CD4-positive, alpha-beta T cell (primary cell): ENCODE data around the gene MYO1E. TPM values are rescaled to one million over a fixed set of nuclear protein-coding genes. Genes with fewer than 3 reads are reported as not detected.
"Not testable (repeated sequence)": the region's sequence is repeated elsewhere in the genome, so short reads cannot be mapped to it uniquely, and the experiment has no call there.

ENCODE experiments used
- ATAC-seq: fragments of 200-7000 bp; cut with Tn5 transposase; one replicate; pipeline ENCODE4 v1.10.0; 2022; ENCODE audit warnings: mild to moderate bottlenecking; ENCODE audit not compliant: poor library complexity
- CTCF ChIA-PET: fragments of 350-600 bp; sonication (Branson Sonifier 250); formaldehyde crosslinking; loops from one replicate; lab custom pipeline; 2021; ENCODE audit warnings: antibody characterized with exemption, inconsistent platforms; lab: Charles Lee
- POLR2A ChIA-PET: fragments of 350-600 bp; sonication (Branson Sonifier 250); formaldehyde crosslinking; loops from one replicate; lab custom pipeline; 2021; ENCODE audit warnings: antibody characterized with exemption, inconsistent platforms; lab: Charles Lee
- DNase-seq, 14 experiments: peaks; one replicate each; pipeline ENCODE4 v3.0.0-alpha.2; 2013 to 2020; ENCODE audit warnings: mixed read lengths in 2 of 14
- H3K27ac ChIP-seq, 2 donors: one replicate each; pipeline versions ENCODE4 v1.5.1 to v1.7.0; 2013; ENCODE audit warnings: low read length in 2 of 2, low read depth in 1 of 2, mild to moderate bottlenecking in 1 of 2
- H3K27me3 ChIP-seq, 2 experiments: 1 replicate in 1 of 2; 2 replicates in 1 of 2; pipeline versions ENCODE4 v1.6.1 to v1.7.0; 2013; ENCODE audit warnings: low read length in 2 of 2, control low read depth in 1 of 2, mild to moderate bottlenecking in 1 of 2, moderate library complexity in 1 of 2; ENCODE audit not compliant: insufficient read depth in 2 of 2, control insufficient read depth in 1 of 2
- H3K36me3 ChIP-seq: one replicate; pipeline ENCODE4 v1.6.1; 2013; ENCODE audit warnings: low read length, control low read depth; ENCODE audit not compliant: insufficient read depth
- H3K4me1 ChIP-seq: one replicate; pipeline ENCODE4 v1.6.1; 2013; ENCODE audit warnings: low read length, control low read depth; ENCODE audit not compliant: insufficient read depth
- H3K4me3 ChIP-seq: one replicate; pipeline ENCODE4 v1.5.1; 2013; ENCODE audit warnings: mild to moderate bottlenecking, low read length, moderate library complexity
- H3K9me3 ChIP-seq, 2 experiments: 1 replicate in 1 of 2; 2 replicates in 1 of 2; pipeline versions ENCODE4 v1.6.1 to v1.7.0; 2013; ENCODE audit warnings: low read length in 2 of 2, mild to moderate bottlenecking in 2 of 2, control low read depth in 1 of 2, moderate library complexity in 1 of 2; ENCODE audit not compliant: control insufficient read depth in 1 of 2, insufficient read depth in 1 of 2
- H3K27ac Mint-ChIP-seq: one replicate; pipeline ENCODE4 v1.8.0; 2020; ENCODE audit warnings: mixed read lengths
- H3K27me3 Mint-ChIP-seq: one replicate; pipeline ENCODE4 v1.8.0; 2021; ENCODE audit warnings: mixed read lengths
- H3K36me3 Mint-ChIP-seq: one replicate; pipeline ENCODE4 v1.8.0; 2021; ENCODE audit warnings: low read depth, mixed read lengths
- H3K4me1 Mint-ChIP-seq: one replicate; pipeline ENCODE4 v1.8.0; 2021; ENCODE audit warnings: low read depth, mixed read lengths
- H3K4me3 Mint-ChIP-seq: one replicate; pipeline ENCODE4 v1.8.0; 2020; ENCODE audit warnings: mild to moderate bottlenecking, mixed read lengths
- H3K9me3 Mint-ChIP-seq: one replicate; pipeline ENCODE4 v1.8.0; 2020; ENCODE audit warnings: mixed read lengths
- CTCF ChIP-seq: fragments of 200-600 bp; IDR thresholded peaks from one replicate; pipeline ENCODE4 v1.8.0; 2022; ENCODE audit warnings: antibody characterized with exemption, mild to moderate bottlenecking
- intact Hi-C, 2 experiments: fragments of 100-400 bp; cut with DNase I in 1 of 2; cut with micrococcal nuclease in 1 of 2; formaldehyde crosslinking; loops; one replicate each; pipeline versions ENCODE4 v1.15.1 to v1.9.0; 2023 to 2025; cut with DNase I, micrococcal nuclease
- total RNA-seq, 174 experiments: library from RNA in 2 of 174; stranded (reverse) in 2 of 174; gene quantifications; one replicate each; pipeline ENCODE4 v1.2.3 and lab custom pipeline; 2021 to 2026

Gene MYO1E
- total RNA-seq, 2 experiments from 2014 or later, result 0.59 to 0.63 TPM

DNA sequence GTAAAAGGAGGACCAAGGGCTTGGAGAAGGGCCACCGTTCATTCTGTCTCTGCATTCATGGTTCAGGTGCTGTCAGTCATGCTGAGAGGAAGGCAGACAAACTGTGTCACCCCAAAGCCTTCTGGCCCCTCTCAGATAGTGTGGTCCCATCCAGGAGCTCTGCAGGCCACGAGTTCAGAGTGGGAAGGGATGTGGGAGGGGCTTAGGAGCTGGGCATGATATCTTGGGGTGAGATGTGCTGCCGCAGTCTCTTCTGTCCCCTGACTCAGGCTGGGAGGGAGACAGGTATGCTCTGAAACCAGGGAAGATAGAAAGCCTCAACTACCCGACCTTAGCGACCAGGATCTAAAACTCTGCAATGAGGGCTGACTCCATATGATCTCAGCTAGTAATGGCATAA, 19.6 kb upstream of the MYO1E start:
- no peak overlapping the region for H3K4me3 Mint-ChIP-seq
- CTCF ChIA-PET, result no interaction called here
- ATAC-seq (no peak), DNase-seq (no peak)
- no peaks in the 10 kb centered on the region for H3K36me3 ChIP-seq
- intact Hi-C loops, result no loop called here
- no peak overlapping the region for H3K27ac Mint-ChIP-seq
- POLR2A ChIA-PET, result no interaction called here
- no peaks in the 10 kb centered on the region for H3K4me1 ChIP-seq
- H3K4me1 Mint-ChIP-seq, result no peaks in the 10 kb centered on the region
- no peaks in the 10 kb centered on the region for H3K27me3 ChIP-seq
- TF ChIP-seq CTCF, result no peak
- no peaks in the 10 kb centered on the region for H3K9me3 Mint-ChIP-seq
- no peaks in the 10 kb centered on the region for H3K9me3 ChIP-seq
- H3K27me3 Mint-ChIP-seq, result peaks cover 9% of the 10 kb centered on the region
- no peaks in the 10 kb centered on the region for H3K36me3 Mint-ChIP-seq
- H3K27ac ChIP-seq, result no peak overlapping the region
- H3K4me3 ChIP-seq, result no peak overlapping the region

DNA sequence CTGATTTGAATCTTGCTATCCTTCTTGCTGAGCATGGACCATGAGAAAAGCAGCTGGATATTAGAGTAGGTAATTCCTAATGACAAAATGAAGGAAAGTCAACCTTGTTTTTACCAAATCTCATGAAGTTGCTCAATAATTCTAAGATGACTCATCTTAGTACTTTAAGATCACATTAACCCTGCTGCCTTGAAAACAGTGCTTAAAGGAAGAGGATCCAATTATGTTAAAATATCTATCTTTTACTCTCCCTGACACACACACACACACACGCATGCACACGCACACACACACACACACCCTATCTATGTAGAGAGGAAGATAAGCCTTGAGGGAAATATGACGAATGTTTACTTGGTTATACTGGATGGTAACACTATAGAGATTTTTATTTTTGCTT, 16.0 kb upstream of the MYO1E start:
- TF ChIP-seq CTCF, result no peak
- Mint-ChIP-seq H3K4me3 (no peak overlapping the region), H3K4me1 (no peaks in the 10 kb centered on the region), H3K27me3 (peaks cover 4% of the 10 kb centered on the region), H3K36me3 (no peaks in the 10 kb centered on the region), H3K27ac (no peak overlapping the region), H3K9me3 (no peaks in the 10 kb centered on the region)
- ChIA-PET CTCF (interaction anchor here (0.7 to 1.2 kb wide), 2 partner anchors 8 to 117 kb away, joined by 4 to 5 read pairs; no protein-coding TSS in a partner anchor), POLR2A (no interaction called here)
- Histone ChIP-seq H3K9me3 (no peaks in the 10 kb centered on the region), H3K4me1 (no peaks in the 10 kb centered on the region), H3K27ac (no peak overlapping the region), H3K4me3 (no peak overlapping the region), H3K27me3 (no peaks in the 10 kb centered on the region), H3K36me3 (no peaks in the 10 kb centered on the region)
- intact Hi-C loops, result no loop called here
- no peak for DNase-seq
- ATAC-seq, result no peak

DNA sequence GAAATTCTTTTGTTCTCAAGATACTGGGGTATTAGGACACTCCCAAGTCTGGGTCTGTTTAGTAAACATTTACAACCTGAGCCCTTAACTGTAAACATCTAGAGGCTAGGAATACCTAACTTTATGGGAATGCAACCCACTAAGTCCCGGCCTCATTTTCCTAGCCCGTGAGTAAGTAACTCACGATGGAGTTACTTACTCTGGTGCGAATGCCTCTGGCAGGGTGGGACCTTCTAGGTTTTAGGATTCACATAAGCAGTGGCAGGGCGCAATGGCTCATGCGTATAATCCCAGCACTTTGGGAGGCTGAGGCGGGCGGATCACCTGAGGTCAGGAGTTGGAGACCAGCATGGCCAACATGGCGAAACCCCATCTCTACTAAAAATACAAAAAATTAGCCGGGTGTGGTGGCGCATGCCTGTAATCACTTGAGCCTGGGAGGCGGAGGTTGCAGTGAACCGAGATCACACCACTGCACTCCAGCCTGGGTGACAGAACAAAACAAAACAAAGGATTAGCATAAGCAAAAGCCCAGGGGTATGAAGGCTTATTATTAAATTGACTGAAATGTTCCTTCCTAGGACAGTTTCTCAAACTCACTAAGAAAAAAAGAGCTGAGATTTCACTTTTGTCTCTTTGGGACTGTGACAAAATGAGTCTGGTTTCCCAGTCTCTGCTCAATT, 14.7 kb upstream of the MYO1E start:
- H3K4me3 Mint-ChIP-seq, H3K27me3 Mint-ChIP-seq, CTCF ChIA-PET, POLR2A ChIA-PET, ATAC-seq, DNase-seq, H3K27ac ChIP-seq, H3K9me3 Mint-ChIP-seq, H3K9me3 ChIP-seq, H3K4me1 ChIP-seq, intact Hi-C loops, H3K36me3 ChIP-seq, H3K4me1 Mint-ChIP-seq, H3K36me3 Mint-ChIP-seq, H3K27me3 ChIP-seq, H3K27ac Mint-ChIP-seq, H3K4me3 ChIP-seq: not testable (repeated sequence)

DNA sequence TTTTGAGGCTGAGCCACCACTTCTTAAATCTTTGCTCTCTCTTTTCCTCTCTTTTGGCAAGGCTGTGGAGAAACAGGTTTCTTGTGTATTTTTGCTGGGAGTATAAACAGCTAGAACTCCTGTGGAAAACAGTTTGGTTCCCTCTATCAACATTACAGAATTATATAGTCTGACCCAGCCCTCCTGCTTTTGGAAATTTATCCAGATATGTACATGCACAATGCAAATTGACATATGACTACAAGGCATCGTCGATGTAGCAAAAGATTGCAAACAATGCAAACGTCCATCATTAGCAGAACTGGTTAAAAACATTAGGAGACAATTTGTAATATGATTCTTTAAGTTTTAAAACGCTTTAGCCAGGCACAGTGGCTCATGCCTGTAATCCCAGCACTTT, 12.5 kb upstream of the MYO1E start:
- POLR2A ChIA-PET, result no interaction called here
- intact Hi-C loops, result no loop called here
- no peaks in the 10 kb centered on the region for H3K27me3 ChIP-seq
- no peak overlapping the region for H3K4me3 Mint-ChIP-seq
- no peaks in the 10 kb centered on the region for H3K36me3 ChIP-seq
- ATAC-seq, result no peak
- no peaks in the 10 kb centered on the region for H3K9me3 Mint-ChIP-seq
- no peak overlapping the region for H3K27ac ChIP-seq
- no peaks in the 10 kb centered on the region for H3K36me3 Mint-ChIP-seq
- no peak overlapping the region for H3K27ac Mint-ChIP-seq
- no peak overlapping the region for H3K4me3 ChIP-seq
- H3K4me1 Mint-ChIP-seq, result no peaks in the 10 kb centered on the region
- CTCF ChIA-PET, result no interaction called here
- no peaks in the 10 kb centered on the region for H3K9me3 ChIP-seq
- no peaks in the 10 kb centered on the region for H3K4me1 ChIP-seq
- TF ChIP-seq CTCF, result no peak
- peaks cover 5% of the 10 kb centered on the region for H3K27me3 Mint-ChIP-seq
- DNase-seq, result no peak
